ENCODE results near the gene C1QTNF1.
A peak's percentile ranks its signal among the peaks of the same experiment; 100 is the strongest.

C1QTNF1 gene, protein sequence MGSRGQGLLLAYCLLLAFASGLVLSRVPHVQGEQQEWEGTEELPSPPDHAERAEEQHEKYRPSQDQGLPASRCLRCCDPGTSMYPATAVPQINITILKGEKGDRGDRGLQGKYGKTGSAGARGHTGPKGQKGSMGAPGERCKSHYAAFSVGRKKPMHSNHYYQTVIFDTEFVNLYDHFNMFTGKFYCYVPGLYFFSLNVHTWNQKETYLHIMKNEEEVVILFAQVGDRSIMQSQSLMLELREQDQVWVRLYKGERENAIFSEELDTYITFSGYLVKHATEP

DNA sequence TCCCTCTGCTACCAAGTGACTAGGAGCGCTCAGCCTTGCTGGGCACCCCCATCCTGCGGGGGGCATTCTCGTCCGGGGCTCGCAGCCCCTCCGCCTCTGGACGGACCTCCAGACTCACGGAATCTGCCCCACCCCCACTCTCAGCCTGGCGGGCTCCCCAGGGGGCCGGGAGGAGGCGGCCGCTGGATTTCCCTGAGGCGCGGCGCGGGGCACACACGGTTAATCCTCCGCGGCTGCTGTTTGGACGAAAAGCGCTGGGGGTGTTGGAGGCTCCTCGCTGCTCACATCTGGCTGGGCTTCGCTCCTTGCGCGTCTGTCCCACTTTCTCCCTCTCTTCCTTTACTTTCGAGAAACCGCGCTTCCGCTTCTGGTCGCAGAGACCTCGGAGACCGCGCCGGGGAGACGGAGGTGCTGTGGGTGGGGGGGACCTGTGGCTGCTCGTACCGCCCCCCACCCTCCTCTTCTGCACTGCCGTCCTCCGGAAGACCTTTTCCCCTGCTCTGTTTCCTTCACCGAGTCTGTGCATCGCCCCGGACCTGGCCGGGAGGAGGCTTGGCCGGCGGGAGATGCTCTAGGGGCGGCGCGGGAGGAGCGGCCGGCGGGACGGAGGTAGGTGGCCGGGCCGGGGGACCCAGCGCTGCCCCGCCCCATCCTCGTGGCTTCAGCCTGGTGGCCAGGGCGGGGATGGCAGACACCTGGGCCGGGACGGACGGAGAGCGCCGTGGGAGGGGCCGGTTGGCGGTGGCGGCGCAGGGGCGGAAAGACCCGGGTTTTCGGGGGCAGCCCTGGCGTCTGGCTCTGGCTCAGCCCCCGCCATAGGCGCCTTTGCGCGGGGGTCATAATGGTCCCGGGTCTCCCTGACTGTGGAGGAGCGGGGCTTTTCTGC lies at the start of gene C1QTNF1:
TSS of gene C1QTNF1 (plus strand) at position 284 of the 886 bp plus-strand sequence. CDS start 19,800 bp downstream, outside the sequence.
- no peak for DNase-seq

DNA sequence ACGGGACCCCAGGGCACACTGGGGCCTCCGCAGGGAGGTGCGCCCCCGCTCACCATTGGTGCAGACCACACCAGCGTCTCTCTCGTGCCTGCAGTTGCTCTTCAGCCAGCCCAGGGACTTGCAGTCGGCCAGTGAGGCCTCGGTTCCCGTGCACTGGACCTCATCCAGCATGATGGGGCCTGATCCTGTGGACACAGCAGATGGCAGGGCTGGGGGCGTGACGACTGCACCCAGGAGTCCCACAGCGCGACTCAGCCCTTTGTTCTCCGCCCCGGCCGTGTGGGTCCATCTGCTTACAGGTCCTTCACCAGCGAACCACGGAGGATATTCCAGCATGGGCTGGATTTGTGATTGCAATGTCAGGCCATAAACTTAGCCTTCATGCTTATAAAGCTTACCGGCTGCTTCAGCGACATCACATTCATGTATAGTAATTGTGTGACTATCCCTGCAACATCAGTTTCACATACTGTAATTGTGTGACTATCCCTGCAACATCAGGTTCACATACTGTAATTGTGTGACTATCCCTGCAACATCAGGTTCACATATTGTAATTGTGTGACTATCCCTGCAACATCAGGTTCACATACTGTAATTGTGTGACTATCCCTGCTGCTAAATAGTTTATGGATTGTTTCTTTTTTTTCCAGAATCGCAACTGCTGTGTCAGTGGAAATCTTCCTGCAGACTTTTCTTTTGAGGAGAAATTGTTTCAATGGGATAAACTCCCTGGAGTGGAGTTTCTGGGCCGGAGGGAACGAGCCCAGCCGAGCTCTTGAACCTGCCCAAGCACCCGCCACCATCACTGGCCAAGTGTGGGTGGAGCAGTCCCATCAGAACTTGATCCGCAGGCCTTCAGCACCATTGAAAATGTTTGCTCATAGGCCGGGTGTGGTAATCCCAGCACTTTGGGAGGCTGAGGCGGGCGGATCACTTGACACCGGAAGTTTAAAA lies 49.1 kb upstream of the C1QTNF1 start:
- no peak for DNase-seq

DNA sequence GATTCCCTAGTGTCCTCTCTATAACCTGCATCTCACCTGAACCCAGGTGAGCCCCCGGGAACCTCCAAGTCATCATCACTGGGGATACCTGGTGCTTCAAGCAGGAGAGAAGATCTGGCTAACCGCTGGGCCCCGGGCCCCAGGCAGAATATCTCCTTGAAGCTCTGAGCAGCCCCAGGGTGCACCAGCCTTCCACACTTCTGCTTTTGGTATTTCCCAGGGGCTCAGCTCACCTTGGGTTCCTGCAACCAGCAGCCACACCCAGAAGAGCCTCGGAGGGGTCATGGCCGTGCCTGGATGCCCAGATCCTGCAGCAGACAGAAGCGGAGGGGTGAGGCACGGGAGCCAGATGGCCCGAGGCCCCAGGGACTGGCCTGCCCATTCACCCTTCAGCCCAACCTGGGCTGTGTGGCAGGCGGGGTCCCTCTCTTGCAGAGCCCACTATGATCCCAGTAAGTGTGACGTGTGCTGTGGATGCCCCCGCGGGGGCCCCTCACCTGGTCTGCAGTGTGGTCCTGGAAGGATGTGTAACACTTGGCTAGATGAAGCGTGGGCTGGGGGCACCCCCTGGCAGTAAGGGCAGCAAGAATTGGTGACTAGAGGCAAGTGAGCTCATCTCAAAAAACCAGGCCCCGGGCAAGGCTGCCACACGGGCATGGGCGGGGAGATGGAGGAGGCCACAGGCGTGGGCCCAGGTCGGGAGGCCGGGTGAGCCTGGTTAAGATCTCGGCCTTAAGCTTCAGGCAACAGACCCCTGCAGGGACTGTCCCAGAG lies 46.9 kb upstream of the C1QTNF1 start:
- no peak for DNase-seq

DNA sequence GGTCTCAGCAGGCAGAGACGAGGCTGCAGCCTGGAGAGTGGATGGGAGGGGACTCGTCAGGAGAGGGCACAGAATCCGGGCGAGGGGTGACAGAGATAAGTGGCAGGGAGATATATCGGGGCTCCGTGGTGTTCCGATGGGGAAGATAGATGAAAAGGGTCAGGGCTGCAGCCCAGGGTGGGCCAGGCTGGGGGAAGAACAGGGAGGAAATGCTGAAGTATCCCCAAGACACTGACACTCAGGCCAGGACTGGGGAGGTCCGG lies 46.4 kb upstream of the C1QTNF1 start:
- DNase-seq: no peak

DNA sequence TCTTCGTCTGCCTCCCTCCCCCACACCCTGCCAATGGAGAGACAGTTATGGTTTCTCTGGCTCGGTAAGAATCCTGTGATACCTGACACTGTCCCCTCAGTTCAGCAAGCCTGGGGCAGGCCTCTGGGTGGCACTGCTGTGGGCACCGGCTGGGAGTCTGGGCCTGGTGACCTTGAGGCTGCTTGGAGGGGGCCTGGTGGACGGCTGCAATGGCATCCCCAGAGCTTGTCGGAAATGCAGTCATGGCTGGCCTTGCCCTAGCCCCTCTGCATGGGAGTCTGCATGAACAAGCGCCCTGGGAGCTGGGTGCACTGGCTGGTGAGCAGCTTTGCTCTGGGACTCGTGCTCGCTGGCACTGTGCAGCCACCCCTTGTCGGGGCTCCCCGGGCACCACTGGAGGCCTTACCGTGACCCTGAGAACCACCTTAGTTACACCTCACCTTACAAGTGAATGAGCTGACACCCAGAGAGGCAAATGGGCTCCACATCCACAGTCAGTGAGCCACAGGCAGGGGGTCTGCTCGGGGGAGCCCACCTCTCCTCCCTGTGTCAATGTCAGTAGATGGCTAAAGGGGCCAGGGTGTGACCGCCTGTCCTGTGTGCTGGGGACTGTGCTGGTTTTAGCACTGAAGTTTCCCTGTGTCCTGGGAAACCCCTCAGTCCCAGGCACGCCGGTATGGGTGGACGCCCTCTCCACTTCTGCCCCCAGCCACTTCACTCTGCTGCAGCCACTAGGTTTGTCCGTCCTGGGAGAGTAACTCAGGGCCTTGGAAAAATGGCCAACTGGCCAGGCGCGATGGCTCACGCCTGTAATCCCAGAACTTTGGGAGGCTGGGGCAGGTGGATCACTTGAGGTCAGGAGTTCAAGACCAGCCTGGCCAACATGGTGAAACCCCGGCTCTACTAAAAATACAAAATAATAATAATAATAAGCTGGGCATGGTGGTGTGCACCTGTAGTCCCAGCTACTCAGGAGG lies 45.7 kb upstream of the C1QTNF1 start:
- no peak for DNase-seq

DNA sequence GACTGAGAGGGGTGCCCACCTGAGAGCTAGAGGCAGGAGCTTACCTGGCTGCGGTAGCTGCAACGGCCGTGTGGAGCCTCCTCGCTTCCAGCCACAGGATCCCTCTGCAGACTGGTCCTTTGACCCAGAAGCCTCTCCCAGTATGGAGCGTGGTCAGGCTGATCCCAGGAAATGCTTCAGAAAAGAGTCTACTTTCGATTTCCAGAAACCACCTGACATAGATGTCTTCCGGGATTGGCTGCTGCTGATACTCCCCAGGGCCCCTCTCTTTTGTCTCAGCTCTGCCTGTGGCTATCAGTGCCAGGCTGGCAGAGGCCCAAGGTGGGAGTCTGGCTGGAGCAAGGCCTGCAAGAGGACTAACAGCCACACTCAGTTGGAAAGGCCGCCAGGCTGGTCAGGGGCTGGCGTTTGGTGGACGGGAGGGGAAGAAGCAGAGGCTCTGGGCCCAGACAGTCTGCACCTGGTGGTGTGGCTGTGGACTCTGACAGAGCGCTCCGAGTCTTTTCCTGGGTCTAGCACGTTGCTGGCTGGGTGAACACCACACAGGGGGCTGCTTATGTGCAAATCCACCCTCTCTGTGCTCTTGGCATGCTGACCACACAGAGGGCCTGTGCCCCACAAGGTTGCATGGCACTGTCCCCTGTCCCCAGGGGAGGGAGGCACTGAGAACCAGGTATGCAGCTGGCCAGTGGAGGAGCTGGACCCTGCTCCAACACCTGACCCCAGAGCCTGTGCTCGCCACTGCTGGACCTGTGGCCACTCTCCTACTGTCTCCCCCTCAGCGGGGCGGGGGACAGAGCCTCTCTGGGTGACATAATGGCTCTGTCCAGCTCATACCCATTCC lies 44.0 kb upstream of the C1QTNF1 start, which contains the start of gene LGALS3BP:
TSS of gene LGALS3BP (minus strand) at position 144 of the 844 bp plus-strand sequence. CDS start 2,732 bp downstream, outside the sequence.
- DNase-seq: peak; percentile 12

DNA sequence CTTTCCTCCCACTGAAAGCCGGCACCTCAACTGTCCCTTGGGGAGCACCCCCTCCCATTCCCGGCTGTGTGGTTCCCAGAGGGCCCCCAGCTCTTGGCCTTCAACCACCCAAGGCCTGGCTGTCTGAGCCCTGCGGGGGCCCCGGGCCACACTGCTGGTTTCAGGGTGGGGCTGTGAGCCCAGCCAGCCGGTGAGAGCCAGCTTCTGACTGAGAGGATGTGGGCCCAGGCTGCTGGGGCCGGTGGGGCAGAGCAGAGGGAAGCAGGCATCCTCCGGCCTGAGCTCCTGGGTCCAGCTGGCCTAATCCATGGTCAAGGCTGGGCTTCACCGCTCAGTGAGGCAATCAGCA lies 43.4 kb upstream of the C1QTNF1 start:
- no peak for DNase-seq

DNA sequence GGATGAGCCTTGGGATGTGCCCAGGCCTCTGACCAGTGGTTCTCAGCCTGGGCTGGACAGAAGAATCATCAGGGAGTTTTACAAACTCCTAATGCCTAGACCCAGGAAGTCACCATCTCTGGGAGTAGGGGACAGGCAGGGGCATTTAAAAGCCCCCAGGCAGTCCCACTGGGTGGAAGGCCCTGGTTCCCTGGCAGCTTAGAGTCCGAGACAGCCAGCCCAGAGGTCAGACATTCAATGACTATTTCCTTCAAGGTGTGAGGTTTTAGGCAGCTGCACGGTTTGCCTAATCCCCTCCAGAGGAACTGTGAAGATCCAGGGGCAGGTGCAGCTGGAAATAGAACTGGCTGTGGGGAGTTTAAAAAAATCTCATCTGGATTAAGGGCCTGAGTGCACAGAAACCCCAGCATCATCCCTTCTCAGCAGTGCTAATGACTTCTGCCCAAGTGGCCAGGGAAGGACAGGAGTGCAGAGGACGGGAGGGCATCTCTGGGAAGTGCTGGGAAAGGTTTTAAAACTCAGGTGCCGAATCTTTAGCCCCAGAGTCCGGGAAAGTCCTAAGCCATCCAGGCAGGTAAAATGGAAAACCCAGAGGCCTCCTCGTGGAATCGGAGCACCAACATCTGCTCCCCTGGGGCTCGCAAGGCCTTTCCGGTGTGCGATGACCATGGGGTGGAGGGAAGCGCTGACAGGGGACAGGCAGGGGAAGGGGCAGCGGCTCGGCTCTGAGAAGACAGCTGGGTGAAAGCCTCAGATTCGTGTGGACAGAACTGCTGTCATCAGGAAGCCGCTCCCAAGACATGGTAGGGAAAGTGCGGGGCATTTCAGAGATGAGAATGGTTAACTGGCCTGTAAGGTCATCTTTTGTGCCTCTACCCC lies 42.7 kb upstream of the C1QTNF1 start:
- DNase-seq: no peak

DNA sequence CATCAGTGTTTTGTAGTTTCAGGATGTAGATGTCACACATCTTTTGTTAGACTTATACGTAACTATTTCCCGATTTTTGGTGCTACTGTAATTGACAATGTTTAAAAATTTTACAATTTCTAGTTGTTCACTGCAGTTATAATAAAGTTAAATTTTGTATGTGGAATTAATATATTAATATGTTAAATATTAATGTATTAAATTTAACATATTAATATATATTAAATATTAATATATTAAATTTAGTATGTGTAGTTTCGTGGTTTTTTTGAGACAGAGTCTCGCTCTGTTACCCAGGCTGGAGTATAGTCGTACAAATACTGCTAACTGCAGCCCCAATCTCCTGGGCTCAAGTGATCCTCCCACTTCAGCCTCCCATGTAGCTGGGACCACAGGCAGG lies 38.6 kb upstream of the C1QTNF1 start:
- DNase-seq: no peak

DNA sequence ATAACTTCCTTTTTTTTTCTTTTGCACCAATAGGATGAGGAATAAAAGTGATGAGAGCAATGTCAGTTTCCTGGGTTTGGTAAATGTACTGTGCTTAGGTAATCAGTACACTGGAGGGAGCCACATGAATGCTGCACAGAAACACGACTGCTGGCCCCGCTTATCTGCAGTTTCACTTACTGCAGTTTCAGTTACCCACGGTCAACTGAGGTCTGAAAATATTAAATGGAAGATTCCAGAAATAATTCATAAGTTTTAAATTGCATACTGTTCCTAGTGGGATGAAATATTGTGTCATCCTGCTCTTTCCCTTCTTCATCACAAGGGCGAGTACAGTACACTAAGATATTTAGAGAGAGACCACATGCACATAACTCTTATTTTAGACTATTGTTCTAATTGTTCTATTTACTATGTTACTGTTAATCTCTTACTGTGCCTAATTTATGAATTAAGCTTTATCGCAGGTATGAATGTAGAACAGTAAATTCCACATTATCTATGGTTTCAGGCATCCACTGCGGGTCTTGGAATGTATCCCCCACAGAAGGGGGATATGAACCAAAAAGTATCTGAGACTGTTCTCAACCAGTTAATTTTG lies 37.8 kb upstream of the C1QTNF1 start:
- DNase-seq: no peak

DNA sequence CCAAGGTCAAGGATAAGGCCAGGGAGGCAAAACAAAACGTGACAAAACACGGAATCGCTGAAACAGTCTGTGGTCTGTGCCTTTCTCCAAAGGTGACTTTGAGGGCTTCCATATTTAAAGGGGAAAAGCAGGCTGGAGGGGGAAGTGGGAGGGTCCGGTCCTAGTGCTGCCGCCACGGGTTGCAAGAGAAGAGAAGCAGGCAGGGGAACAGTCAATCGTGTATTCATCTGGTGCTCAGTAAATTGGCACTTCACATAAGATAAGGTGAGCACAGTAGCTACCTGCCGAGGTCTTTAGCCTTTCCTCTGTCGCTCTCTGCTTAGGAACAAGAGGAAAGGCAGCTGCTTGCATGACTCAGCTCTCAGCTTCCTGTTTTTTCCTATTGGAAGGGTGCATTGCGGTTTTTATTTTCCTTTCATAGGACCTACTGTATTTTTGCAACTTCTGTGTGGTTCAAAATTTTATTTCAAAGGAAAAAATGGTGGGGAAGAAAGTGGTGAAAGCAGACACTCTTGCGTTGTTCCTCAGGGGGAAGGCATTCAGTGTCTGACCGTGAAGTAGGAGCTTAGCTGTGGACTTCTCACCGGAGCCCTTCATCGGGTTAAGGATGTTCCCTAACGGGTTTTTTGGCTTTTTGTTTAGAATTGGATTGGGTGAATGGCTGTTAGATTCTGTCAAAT lies 37.2 kb upstream of the C1QTNF1 start:
- no peak for DNase-seq

DNA sequence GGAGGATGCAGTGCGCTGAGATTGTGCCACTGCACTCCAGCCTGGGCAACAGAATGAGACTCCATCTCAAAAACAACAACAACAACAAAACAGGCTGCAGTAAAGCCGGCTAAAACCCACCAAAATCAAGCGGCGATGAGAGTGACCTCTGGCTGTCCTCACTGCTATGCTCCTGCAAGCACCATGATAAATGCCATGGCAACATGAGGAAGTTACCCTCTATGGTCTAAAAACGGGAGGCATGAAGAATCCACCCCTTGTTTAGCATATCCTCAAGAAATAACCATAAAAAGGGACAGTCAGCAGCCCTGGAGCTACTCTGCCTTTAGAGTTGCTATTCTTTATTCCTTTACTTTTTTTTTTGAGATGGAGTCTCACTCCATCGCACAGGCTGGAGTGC lies 35.8 kb upstream of the C1QTNF1 start:
- no peak for DNase-seq

DNA sequence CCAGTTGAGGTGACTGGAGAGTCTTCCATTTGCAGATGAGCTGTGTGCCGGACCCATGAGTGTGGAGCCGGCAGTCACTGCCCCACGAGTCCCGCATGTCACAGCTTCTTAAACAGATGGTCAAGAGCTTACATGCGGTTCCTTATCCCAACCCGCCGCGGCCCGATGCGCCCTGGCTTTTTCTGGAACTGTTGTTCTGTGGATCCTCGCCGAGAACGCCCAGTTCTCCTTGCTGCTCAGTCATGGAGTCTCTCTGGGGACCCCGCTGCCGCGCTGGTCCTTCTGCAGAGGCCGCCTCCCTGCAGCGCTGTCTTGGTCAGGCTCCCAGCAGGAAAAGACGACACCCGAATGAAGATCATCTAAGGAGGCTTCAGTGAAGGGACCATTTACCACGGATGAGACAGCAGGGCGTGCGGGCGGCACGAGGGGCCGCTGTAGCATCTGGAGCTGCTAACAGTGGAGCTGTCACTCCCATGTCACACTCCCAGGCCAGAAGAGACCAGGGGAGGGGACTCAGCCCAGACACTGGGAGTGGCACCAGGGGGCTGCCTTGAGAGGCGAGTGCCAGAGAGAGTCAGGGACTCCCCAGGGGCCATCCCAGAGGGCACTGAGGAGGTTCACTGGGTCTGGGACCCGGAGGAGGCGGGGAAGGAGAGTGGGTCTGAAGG lies 33.5 kb upstream of the C1QTNF1 start:
- no peak for DNase-seq

DNA sequence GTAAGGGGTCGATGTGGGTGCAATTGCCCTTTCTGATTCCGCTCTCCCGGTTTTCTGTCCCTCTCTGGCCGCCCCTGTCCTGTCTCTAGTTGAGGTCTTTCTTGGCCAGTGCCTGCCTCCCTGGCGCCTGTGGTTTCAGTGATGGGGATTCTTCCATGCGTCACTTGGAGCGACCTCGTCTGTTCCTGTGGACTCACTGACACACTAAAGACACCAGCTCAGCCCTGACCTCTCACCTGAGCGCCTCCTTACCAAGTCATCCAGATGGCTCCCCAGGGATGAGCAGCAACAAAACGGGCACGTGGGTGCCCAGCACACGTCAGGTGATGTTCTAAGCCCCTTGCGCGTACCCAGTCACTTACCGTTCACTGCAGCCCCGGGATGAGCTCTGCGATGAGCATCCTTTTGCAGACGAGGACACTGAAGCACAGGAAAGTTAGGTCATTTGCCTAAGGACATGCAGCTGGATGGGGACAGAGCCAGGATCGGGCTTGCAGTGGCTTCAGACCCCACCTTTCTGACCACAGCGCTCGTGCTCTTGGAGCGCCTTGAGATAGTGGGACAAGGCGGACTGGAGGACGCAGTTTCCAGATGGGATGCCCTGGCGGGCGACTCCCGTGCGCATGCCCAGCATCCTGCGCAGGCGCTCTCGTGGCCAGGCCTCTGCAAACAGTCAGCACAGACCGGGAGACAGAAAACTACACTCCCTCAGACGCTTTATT lies 32.8 kb upstream of the C1QTNF1 start:
- DNase-seq: no peak

DNA sequence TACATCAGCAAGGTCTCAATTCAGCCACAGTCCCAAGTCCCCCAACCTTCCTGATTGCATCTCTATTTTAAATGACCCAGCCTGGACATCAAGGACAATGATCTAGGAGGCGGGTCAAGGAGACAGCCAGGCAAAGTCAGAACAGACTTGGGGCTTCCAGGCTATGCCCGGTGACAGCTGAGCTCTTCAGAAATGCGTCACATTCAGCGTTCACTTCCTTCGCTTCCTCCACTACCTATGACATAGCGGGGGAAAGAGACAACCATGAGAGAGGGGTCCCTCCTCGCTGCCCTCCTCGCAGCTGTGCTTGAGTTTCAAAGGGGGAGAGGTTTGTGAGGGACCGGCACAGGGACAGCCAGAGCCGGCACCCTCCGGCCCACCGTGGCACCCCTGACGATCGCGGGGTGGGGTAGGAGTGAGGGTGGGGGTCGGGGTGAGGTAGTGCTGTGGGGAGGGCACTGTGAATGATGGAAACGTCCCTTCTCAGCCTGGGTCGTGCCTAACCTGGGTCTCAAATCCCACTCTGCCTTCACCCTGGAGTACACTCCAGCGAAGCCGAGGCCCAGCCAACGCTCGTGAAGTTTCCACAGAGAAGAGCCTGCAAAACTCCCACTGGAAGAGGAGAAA lies 31.9 kb upstream of the C1QTNF1 start:
- DNase-seq: no peak

DNA sequence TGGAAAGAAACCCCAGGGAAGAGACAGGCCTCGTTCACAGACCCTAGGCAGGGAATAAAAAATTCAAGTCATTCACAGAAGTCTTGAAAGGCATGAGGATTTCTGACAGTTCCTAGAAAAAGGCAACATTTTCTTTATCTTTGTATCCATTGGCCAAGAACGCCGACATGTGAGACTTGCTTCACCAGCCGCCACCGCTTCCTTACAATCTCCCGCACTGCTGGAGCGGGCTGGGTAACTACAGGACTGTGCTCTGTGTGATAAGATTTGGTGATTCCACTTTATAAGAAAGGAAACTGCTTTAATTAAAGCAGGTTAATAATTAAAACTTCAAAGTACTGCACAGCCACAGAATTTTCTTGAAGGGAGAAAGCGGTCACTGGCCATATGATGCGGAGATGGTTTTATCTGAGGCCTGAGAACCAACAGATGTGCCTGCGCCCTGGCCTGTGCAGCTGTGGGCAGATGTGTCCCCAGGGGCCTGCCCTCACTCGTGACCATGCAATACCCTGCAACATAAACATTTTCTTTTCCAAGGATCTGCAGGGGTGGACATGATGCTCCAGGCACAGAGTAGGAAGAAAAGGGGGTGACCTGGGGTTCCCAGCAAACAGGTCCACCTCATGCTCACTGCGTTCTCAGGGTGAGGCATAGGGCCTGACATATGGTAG lies 31.3 kb upstream of the C1QTNF1 start:
- no peak for DNase-seq

Measured in amniotic stem cell (primary cell).